Measurements from ENCODE around the gene CDC73. TPM values are rescaled to one million over a fixed set of nuclear protein-coding genes. Genes with fewer than 3 reads are reported as not detected.

Gene CDC73
- total RNA-seq, 1 experiment from 2014 or later, result 85.8 TPM

DNA sequence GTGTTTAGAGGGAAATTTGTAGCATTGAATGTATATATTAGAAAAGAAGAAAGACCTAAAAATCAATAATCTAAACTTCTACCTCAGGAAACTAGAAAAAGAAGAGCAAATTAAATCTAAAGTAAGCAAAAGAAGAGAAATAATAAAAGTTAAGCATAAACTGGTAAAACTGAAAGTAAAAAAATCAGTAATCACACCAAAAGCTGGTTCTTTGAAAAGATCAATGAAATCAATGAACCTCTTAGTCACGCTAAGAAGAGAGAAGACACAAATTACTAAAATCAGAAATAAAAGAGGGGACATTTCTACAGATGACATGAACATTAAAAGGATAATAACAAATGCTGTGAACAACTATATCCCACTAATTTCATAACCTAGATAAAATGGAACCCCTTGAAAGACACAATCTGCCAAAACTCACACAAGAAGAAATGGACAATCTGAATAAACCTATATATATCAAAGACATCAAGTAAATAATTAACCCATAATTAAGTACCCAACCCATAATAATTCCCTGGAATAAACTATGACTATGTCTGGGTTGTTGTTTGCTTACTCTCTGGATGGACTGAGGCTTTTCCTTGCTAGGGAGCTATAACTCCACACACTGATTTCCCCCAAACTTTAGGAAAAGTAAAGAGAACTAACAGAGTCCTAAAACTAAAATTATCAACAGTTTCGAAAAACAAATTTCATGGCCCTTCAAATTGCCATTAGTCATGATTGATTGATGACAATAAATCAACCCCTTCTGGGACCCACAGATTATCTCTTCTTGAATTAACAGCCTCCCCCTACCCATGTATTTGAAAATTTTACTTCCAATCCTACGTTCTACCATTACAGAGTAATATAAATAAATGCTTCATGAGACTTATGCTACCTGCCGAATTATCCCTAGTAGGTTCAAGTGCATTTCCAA, 2.8 kb upstream of the CDC73 start:
- H3K27ac Mint-ChIP-seq (ENCODE audit: low read depth, unreplicated experiment), result no peak overlapping the region
- POLR2A ChIA-PET, result interaction anchor here (1.5 to 7.4 kb wide), 2 partner anchors 12 to 60 kb away, joined by 5 to 302 read pairs; partner anchors contain the start of genes GLRX2, RO60 and UCHL5
- no peak overlapping the region for H3K4me3 Mint-ChIP-seq (ENCODE audit: unreplicated experiment)
- intact Hi-C loops (cut with micrococcal nuclease), result no loop called here
- H3K4me1 Mint-ChIP-seq (ENCODE audit: insufficient read depth, unreplicated experiment), result peaks cover 27% of the 10 kb centered on the region
- no peaks in the 10 kb centered on the region for H3K27me3 Mint-ChIP-seq (ENCODE audit: insufficient read depth, unreplicated experiment)
- no peaks in the 10 kb centered on the region for H3K9me3 Mint-ChIP-seq (ENCODE audit: unreplicated experiment)
- no peak for DNase-seq (ENCODE audit: unreplicated experiment)
- H3K36me3 Mint-ChIP-seq (ENCODE audit: insufficient read depth, unreplicated experiment), result no peaks in the 10 kb centered on the region
- no TSS peak for BruUV-seq (replicated peaks)
- CTCF ChIA-PET, result interaction anchor here (6.0 kb wide), 1 partner anchor 13 kb away, joined by 114 read pairs; the partner anchor contains the start of gene GLRX2
- no peak for TF ChIP-seq CTCF (IDR thresholded peaks at IDR 0.05; ENCODE audit: unreplicated experiment)

- ChIA-PET CTCF (interaction anchor here (0.6 to 6.0 kb wide), 6 partner anchors 8 to 1312 kb away, joined by 3 to 114 read pairs (median 6); partner anchors contain the start of gene GLRX2), POLR2A (interaction anchor here (0.8 to 7.4 kb wide), 4 partner anchors 13 to 313 kb away, joined by 5 to 302 read pairs (median 6); partner anchors contain the start of genes GLRX2, RO60 and UCHL5)
- BruUV-seq (replicated peaks), result TSS peak; percentile 95
- Mint-ChIP-seq H3K36me3 (ENCODE audit: insufficient read depth, unreplicated experiment) (peaks cover 9% of the 10 kb centered on the region), H3K9me3 (ENCODE audit: unreplicated experiment) (no peaks in the 10 kb centered on the region), H3K27ac (ENCODE audit: low read depth, unreplicated experiment) (peak overlapping the region; percentile 17), H3K4me1 (ENCODE audit: insufficient read depth, unreplicated experiment) (peaks cover 27% of the 10 kb centered on the region), H3K4me3 (ENCODE audit: unreplicated experiment) (peak overlapping the region; percentile 91), H3K27me3 (ENCODE audit: insufficient read depth, unreplicated experiment) (no peaks in the 10 kb centered on the region)
- TF ChIP-seq CTCF (IDR thresholded peaks at IDR 0.05; ENCODE audit: unreplicated experiment), result no peak
- no peak for DNase-seq (ENCODE audit: unreplicated experiment)
- intact Hi-C loops (cut with micrococcal nuclease), result no loop called here
Observed at GRCh38 chr1:193120604-193121166, 1.1 kb upstream of the CDC73 start.

- intact Hi-C loops (cut with micrococcal nuclease), result no loop called here
- TF ChIP-seq CTCF (IDR thresholded peaks at IDR 0.05; ENCODE audit: unreplicated experiment), result no peak
- POLR2A ChIA-PET, result interaction anchor here (0.7 to 7.4 kb wide), 8 partner anchors 10 to 897 kb away, joined by 3 to 302 read pairs (median 12); partner anchors contain the start of genes GLRX2, RO60 and UCHL5
- Mint-ChIP-seq H3K4me3 (ENCODE audit: unreplicated experiment) (peak overlapping the region; percentile 91), H3K4me1 (ENCODE audit: insufficient read depth, unreplicated experiment) (peaks cover 20% of the 10 kb centered on the region), H3K36me3 (ENCODE audit: insufficient read depth, unreplicated experiment) (peaks cover 31% of the 10 kb centered on the region), H3K27ac (ENCODE audit: low read depth, unreplicated experiment) (no peak overlapping the region), H3K27me3 (ENCODE audit: insufficient read depth, unreplicated experiment) (no peaks in the 10 kb centered on the region), H3K9me3 (ENCODE audit: unreplicated experiment) (no peaks in the 10 kb centered on the region)
- no peak for DNase-seq (ENCODE audit: unreplicated experiment)
- no TSS peak for BruUV-seq (replicated peaks)
- CTCF ChIA-PET, result interaction anchor here (0.6 to 6.0 kb wide), 6 partner anchors 12 to 61 kb away, joined by 3 to 114 read pairs (median 5); partner anchors contain the start of gene GLRX2
Observed at GRCh38 chr1:193123751-193124150, 1.9 kb downstream of the CDC73 start.

DNA sequence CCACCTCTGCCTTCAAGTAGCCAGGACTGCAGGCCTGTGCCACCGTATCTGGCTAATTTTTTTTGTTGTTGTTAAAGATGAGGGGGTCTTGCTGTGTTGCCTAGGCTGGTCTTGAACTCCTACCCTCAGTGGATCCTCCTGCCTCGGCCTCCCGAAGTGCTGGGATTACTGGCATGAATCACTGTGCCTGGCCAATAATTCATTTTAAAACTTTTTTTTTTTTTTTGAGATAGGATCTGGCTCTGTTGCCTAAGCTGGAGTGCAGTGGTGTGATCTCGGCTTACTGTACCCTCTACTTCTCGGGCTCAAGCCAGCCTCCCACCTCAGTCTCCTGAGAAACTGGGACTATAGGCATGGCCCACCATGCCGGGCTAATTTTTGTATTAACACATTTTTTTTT, 3.5 kb downstream of the CDC73 start:
- BruUV-seq (replicated peaks), result no TSS peak

More for the DNA sequence above, 3.5 kb downstream of the CDC73 start:
- Mint-ChIP-seq H3K4me3 (ENCODE audit: unreplicated experiment) (no peak overlapping the region), H3K27ac (ENCODE audit: low read depth, unreplicated experiment) (no peak overlapping the region), H3K4me1 (ENCODE audit: insufficient read depth, unreplicated experiment) (peaks cover 21% of the 10 kb centered on the region), H3K9me3 (ENCODE audit: unreplicated experiment) (no peaks in the 10 kb centered on the region), H3K36me3 (ENCODE audit: insufficient read depth, unreplicated experiment) (peaks cover 47% of the 10 kb centered on the region), H3K27me3 (ENCODE audit: insufficient read depth, unreplicated experiment) (no peaks in the 10 kb centered on the region)
- POLR2A ChIA-PET, result interaction anchor here (0.6 to 3.0 kb wide), 7 partner anchors 12 to 1393 kb away, joined by 3 to 24 read pairs (median 4); partner anchors contain the start of genes GLRX2, RO60 and UCHL5
- CTCF ChIA-PET, result interaction anchor here (0.6 to 2.4 kb wide), 5 partner anchors 9 to 194 kb away, joined by 4 to 8 read pairs (median 5); partner anchors contain the start of gene GLRX2
- intact Hi-C loops (cut with micrococcal nuclease), result no loop called here
- DNase-seq (ENCODE audit: unreplicated experiment), result no peak
- no peak for TF ChIP-seq CTCF (IDR thresholded peaks at IDR 0.05; ENCODE audit: unreplicated experiment)
